Measurements from ENCODE around the gene GLI3.

GRCh38 chr7:42247301-42247700 is 10.3 kb upstream of the GLI3 start:
- TF ChIP-seq CTCF (conservative IDR thresholded peaks at IDR 0.05 in 1 of 2, IDR thresholded peaks at IDR 0.05 in 1 of 2; ENCODE audit: low read depth in 1 of 2, low read length in 2 of 2) (no peak), EZH2 (IDR thresholded peaks at IDR 0.05; ENCODE audit: low read length, missing control alignments) (no peak)

Measured in fibroblast of lung (primary cell).